NCI-H526 (cell line): ENCODE results near the gene ZNRF2.

ENCODE experiments used
- DNase-seq, 2 experiments: peaks; one replicate each; lab custom pipeline; 2025; lab: John Stamatoyannopoulos, UW

The ZNRF2 gene

GRCh38 chr7:30284298-30285066 is at the start of gene ZNRF2:
TSS of gene ZNRF2 (plus strand) at chr7:30284597. CDS start at chr7:30285358, 761 bp downstream.
- peak; percentile 97 to 99 for DNase-seq

GRCh38 chr7:30237271-30237695 is 47.1 kb upstream of the ZNRF2 start:
- DNase-seq = no peak

GRCh38 chr7:30238721-30239441 is 45.5 kb upstream of the ZNRF2 start:
- peak; percentile 92 to 95 for DNase-seq

DNA sequence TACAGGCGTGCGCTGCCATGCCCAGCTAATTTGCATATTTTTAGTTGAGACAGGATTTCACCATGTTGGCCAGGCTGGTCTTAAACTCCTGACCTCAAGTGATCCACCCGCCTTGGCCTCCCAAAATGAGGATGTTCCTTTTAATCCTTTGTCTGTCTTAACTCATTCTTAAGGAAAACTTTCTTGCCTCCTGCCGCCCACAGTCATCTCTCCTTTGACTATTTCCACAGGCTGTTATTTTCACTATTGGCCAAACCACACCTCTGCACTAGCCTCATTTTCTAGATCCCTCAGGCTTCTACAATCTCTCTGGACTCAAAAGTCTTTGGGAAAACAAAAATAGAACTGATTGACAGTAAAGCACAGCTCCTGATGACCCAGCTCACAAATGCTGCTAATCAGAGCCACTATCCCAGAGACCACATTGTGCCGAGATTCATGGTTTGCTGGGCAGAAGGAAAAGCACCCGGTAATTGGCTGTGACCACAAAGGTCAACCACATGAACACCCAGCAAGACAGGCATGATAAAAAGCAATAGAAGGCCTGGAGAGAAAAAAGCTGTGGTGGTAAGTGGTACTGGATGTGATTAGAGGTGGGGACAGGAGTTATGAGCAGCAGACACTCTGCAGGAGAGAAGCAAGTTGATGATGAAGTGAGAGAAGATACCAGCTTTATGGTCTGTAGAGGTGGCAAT is 44.1 kb upstream of the ZNRF2 start:
- peak in 1 of 2 experiments; percentile 16 for DNase-seq

DNA sequence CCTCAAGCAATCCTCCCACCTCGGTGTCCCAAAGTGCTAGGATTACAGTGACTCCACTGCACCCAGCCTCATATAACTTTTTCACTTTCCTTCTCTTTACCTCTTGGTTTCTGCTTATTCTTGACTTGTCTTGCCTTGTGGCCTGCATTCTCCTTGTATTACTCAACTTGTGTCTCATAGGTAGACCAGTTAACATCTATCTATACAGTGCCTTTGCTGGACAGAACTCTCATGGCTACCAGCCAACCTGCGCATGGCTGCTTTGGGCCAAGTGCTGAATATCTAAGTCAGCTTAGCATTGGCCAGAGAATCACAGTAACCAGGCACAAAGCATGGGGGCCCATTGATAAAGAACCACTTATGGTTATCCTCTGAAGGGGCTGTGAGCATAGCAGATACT is 42.6 kb upstream of the ZNRF2 start:
- no peak for DNase-seq

- DNase-seq = no peak
These were observed 40.1 kb upstream of the ZNRF2 start for GRCh38 chr7:30244340-30244739.

- no peak for DNase-seq
These were observed 38.5 kb upstream of the ZNRF2 start for GRCh38 chr7:30245913-30246312.

GRCh38 chr7:30246392-30246791 is 38.0 kb upstream of the ZNRF2 start:
- DNase-seq = no peak

DNA sequence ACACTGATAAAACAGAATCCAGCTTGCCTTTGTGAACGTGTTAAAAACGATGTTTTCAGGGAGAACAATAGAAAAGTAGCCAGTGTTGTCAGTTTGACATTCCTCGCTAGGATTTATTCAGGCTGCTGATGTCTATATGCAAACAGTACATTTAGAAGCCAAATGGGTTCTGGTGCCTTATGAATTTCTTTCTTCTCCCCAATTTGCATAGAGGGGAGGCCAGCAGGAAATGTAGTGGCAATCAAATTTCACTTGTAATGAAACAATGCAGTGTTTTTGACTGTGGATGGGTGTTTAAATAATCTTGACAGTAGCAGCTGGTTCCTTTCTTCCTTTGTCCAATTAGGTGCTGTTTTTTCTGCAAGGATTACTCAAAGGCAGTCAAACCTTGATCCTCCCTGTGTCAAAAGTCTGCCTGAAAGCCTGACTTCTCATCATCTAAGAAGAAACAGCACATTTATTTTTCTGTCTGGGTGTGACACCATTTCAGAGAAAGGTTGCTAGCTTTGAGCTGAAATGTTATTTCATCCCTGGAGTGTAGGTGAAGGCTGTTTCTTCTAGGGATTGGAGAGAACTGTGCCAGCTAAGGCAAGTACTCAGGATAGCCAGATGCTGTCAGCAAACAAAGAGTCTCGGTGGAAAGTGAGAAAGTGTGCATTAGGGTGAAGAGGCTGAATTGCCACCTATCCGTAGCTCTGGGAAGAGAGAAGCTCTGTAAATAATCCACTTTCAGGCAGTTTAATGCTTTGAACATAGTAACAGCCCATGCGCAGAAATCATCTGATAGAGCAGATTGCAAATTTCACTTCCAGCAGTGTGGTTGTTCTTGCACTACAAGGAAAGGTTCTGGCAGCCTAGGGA is 36.6 kb upstream of the ZNRF2 start:
- DNase-seq = peak; percentile 88 to 92

DNA sequence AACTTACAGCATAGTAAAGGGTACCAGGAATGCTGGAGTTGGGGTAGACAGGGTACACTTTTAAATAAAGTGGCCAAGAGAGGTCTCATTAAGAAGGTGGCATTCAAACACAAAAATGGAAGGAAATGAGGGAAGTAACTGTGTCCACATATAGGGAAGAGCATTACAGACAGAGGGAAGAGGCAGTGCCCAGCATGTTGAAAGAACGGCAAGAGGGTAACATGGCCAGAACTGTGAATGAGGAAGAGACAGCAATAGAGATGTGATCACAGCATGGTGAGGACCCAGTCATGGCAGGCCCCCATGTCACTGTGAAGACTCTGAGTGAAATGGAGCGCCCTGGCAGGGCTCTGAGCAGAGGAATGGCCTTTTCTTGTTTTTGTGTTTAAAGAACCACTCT is 35.1 kb upstream of the ZNRF2 start:
- no peak for DNase-seq

GRCh38 chr7:30249986-30250774 is 34.2 kb upstream of the ZNRF2 start:
- DNase-seq = no peak

GRCh38 chr7:30251708-30252329 is 32.6 kb upstream of the ZNRF2 start:
- no peak for DNase-seq

GRCh38 chr7:30252885-30253795 is 31.3 kb upstream of the ZNRF2 start:
- DNase-seq = peak in 1 of 2 experiments; percentile 20

- DNase-seq = no peak
These were observed 30.6 kb upstream of the ZNRF2 start for GRCh38 chr7:30253796-30254165.

- no peak for DNase-seq
These were observed 30.1 kb upstream of the ZNRF2 start for GRCh38 chr7:30254248-30254647.

GRCh38 chr7:30254717-30255063 is 29.7 kb upstream of the ZNRF2 start:
- peak in 1 of 2 experiments; percentile 21 for DNase-seq

DNA sequence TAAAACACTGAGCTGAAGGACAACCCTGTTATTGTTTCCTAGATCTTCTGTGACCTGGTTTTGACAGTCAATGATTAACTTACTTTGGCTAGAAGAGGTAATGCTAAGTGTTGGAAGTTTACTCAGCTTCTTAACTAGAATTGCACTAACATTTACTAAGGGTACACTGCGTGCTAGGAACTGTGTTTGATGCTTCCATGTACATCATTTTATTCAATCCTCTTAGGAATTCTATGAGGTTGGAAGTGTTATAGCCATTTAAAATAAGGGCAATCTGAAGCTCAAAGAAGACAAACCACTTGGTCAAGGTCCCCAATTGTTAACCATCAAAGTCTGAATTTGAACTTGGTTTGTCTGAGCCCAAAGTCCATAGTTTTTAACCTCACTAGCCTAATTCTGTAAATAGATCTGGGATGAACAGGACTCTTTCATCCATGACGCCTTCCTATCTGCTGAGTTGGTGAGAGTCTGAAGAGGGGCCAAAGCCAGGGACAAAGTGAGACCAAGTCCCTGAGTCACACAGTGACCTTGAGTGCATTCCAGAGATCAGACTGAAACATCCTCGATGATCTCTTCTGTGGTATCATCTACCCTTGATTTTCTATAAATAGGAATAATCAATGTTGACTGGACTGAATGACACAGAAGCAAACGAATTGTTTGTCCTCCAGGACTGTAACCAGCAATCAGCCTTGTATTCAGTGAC is 29.2 kb upstream of the ZNRF2 start:
- DNase-seq = peak in 1 of 2 experiments; percentile 15

DNA sequence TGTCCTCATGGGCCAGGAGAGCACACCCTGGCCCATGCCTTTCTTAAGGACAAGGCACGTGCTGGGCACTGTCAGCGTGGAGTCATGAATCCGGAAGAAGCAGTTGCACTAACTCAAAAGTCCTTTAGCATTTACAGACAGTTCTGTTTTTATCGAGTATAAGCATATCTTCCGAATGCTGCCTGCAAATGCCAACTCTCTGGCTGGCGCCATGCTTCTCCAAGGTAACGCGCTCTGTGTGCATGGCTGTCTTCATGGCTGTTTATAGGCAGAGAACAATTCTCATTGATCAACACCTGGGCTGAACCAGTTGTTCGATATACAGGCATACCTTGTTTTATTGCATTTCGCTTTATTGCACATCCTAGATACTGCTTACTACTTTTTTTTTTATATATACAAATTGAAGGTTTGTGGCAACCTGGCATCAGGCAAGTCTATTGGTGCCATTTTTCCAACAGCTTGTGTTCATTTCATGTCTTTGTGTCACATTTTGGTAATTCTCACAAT is 28.0 kb upstream of the ZNRF2 start:
- no peak for DNase-seq
